GM19438 (cell line): ENCODE results near the gene EXD3.
"Not testable (repeated sequence)": the region's sequence is repeated elsewhere in the genome, so short reads cannot be mapped to it uniquely, and the experiment has no call there.

ENCODE experiments used
- ATAC-seq: cut with Tn5 transposase; IDR thresholded peaks from one replicate; pipeline ENCODE4 v1.9.1; 2021; ENCODE audit warnings: low read depth; ENCODE audit not compliant: unreplicated experiment

The EXD3 gene

GRCh38 chr9:137383784-137384756 lies 38.9 kb downstream of the EXD3 start:
- no peak for ATAC-seq

GRCh38 chr9:137383081-137383783 lies 39.7 kb downstream of the EXD3 start:
- no peak for ATAC-seq

GRCh38 chr9:137382444-137383080 lies 40.4 kb downstream of the EXD3 start:
- no peak for ATAC-seq

GRCh38 chr9:137381501-137382443 lies 41.2 kb downstream of the EXD3 start:
- no peak for ATAC-seq

GRCh38 chr9:137380606-137381005 lies 42.4 kb downstream of the EXD3 start:
- ATAC-seq = no peak

GRCh38 chr9:137380171-137380570 lies 42.8 kb downstream of the EXD3 start:
- no peak for ATAC-seq

- ATAC-seq = no peak
These were observed 43.2 kb downstream of the EXD3 start for GRCh38 chr9:137379761-137380161.

GRCh38 chr9:137378688-137379410 lies 44.1 kb downstream of the EXD3 start:
- ATAC-seq = not testable (repeated sequence)

- no peak for ATAC-seq
These were observed 46.6 kb downstream of the EXD3 start for GRCh38 chr9:137376386-137376785.

GRCh38 chr9:137375321-137376058 lies 47.5 kb downstream of the EXD3 start:
- no peak for ATAC-seq

GRCh38 chr9:137374131-137374845 lies 48.7 kb downstream of the EXD3 start:
- no peak for ATAC-seq

GRCh38 chr9:137373611-137373980 lies 49.4 kb downstream of the EXD3 start:
- ATAC-seq = no peak

- ATAC-seq = no peak
These were observed 50.0 kb downstream of the EXD3 start for GRCh38 chr9:137372693-137373610.

- no peak for ATAC-seq
These were observed 50.9 kb downstream of the EXD3 start for GRCh38 chr9:137371946-137372651.

GRCh38 chr9:137371521-137371941 lies 51.4 kb downstream of the EXD3 start:
- ATAC-seq = no peak

- ATAC-seq = no peak
These were observed 52.0 kb downstream of the EXD3 start for GRCh38 chr9:137370865-137371520.
